NCI-H146 treated with DMSO at 0.1 percent for 48 hours (cell line): ENCODE measurements around the gene SLC48A1.

Source experiments
- DNase-seq: peaks from one replicate; lab custom pipeline; 2025; ENCODE audit not compliant: unreplicated experiment; lab: John Stamatoyannopoulos, UW

Gene SLC48A1

DNA sequence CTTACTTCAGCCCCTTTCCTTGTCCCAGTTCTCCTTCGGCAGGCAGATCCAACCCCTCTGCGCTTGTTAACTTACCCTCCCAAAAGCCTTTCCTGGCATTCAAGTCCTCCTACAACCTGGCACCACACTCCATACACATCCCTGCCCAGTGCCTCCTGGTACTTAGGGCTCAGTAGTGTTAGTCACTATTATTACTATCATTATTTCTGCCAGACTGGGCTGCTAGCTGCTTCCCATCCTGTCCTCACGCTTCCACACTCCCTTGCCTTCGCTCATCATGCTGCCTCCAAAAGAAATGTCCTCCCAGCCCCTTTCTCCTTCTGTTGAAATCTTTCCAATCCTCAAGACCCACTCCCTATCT, 48.3 kb downstream of the SLC48A1 start:
- no peak for DNase-seq

DNA sequence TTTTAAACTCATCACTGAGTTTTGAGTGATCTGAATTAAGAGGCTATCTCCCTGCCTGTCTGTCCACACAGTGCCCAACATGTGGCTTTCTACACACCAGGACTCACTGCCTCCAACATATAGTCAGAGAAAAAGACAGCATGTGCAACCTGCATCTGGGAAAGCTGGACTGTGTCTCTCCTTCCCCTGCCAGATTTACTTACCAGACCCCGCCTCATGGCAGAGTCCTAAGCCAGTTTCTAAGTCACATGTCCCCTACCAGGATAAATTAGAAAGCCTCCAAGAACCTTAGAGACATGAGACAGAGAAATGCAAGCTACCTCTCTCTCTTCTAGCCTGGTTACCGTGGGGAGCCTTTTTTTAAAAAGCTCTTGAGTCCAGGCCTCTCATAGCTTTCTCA, 49.4 kb downstream of the SLC48A1 start:
- DNase-seq = no peak

DNA sequence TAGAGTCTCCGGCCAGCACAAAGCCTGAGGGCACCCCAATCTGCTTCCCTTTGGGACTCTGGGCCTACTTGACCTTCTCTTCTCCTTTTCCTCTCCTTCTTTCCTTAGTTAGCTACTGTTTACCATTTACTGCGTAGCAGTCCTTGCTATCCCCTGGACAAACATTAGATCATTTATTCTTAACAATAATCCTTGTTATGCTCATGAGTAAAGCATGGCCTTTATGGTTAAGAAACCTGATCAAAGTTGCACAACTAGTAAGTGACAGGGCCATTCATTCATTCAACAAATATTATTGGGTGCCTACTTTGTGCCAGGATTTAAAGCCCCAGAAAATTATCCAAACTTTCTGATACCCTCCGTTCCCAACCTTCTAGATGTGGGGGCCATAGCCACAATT, 49.8 kb downstream of the SLC48A1 start:
- no peak for DNase-seq

DNA sequence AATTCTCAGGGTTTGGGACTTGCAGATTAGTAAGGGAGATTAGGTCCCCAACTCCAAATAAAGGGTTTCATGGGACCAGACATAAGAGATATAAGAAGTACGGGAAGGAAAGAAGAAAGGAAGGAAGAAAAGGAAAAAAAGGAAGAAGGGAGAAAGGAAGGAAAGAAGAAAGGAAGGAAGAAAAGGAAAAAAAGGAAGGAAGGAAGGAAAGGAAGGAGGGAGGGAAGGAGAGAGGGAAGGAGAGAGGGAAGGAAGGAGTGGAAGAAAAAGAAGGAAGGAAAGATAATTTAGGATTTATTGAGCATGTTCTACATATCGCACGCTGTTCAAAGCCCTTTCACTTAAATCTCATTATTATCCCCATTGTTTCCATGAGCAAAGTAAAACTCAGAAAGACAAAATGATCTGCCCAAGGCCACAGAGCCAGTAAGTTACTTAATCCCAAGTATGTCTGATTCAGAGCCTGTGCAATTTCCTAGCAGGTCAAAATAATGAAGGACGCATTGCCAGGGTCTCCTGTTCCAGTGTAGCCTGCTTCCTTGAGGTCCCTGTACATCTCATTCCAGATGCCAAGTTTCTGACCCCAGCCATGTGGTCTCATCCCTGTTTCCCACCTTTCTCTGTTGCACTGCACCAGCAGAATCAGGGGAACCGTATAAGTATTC, 50.5 kb downstream of the SLC48A1 start:
- no peak for DNase-seq

DNA sequence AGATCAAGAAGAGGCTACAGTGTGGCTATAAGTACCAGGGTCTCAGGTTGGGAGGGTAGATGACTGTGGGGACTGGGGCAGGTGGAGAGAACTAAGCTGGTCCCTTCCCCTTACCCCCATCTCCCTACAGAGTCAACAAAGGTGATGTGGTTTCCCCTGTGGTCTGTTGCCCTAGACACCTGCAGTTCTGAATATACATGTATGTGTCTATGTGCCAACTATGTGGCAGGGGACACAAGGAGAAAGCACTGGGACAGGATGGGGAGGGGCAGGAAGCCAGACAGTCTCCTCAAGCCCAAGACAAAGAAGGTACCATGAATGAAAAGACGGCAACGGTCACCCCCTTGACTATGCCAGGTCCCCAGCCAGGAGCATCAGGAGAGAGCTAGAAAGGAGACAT, 51.2 kb downstream of the SLC48A1 start:
- DNase-seq = no peak

DNA sequence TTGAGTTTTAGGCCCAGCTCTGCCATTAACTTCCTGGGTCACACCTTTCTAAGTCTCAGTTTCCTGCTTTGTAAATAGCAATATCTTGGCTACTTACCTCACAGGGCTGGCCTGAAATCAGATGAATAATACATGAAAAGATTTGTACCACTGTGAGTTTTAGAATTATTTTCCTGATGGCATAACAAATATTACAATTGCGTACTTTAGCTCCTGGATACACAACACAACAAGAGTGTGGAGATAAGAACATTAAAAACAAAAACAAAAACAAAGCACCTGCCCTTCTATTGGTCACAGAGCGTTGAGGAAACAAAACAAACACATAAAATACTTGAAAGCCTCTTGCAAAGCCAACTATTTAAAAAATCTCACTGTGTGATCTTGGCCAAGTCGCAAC, 51.6 kb downstream of the SLC48A1 start:
- DNase-seq = no peak

DNA sequence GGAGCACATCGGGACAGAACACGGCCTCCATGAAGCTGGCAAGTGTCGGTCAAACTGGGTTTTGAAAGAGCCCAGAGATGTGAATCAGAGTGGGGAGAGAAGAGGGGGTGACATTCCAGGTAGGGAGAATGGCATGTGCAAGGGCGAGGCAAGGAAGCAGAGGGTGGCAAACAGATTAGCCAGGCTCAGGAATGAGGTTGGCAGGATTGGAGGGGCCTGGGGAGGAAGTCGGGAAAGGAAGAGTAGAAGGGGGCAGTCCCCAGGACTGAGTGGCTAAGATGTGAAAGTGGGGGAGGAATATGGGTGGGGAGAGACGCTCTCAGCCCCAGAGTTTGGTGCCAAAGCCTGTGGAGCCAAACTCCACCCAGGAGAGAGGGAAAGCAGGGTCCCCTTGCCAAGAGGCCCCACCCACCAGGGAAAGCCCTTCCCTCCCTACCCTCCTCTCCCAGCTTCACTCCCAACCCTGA, 52.2 kb downstream of the SLC48A1 start:
- no peak for DNase-seq

DNA sequence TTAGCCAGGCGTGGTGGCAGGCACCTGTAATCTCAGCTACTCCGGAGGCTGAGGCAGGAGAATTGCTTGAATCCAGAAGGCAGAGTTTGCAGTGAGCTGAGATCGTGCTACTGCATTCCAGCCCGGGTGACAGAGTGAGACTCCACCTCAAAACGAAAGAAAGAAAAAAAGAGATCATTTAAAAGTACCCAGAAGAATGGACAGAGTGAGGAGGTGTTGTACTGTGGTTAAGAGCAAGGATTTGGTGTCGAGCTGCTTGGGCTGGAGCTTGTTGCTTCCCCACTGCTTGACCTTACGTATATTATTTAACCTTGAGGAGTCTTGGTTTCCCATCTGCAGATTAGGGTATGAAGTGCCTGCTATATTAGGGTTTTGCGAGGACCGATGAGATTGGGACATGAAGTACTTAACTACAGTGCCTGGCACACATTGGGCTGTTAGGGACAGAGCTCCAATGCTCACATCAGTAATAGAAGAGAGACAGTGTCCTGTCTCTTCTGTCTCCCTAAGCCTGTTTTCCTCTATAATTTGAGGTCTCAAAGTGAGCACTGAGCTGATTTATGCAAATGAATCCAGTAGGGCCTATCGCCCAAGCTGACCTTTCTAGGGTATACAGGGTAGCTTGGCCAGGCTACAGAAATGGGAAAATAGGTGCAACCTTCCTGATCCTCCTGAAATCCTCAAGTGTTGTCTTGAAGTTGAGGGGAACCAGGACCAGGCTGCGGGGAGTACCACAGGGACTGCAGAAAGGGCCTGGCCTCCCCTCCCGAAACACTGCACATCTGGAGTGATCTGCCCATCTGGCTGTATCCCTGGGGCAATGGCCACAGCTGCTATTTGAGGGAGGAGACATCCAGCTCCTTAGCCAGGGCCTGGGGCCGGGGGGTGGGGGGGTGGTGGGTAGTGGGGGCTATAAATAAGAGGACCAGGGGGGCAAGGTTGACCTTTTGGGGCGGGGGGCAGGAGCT, 55.3 kb downstream of the SLC48A1 start:
- DNase-seq = no peak

DNA sequence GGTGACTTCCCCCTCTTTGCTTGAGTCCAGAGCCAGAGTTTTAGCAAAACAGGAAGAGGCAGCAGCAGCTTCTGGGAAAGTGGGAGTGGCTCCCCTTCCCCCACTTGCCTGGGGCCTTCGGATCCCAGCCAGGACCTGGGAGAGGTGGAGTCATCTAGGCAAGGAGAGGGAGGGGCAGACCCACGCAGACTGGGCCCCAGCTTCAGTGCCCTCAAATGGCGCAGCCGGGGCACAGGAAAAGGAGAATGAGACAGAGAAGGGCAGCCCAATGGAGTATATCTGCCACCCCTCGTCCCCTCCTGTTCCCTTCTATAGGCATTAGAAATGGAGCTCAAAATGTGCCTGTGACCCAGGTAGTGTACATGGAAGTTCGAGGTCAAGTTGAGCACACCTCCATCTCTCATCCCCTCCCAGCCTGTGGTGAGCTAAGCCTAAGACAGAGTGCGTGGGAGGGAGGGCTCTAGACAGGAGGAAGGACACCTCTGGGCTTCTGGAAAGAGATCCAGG, 56.0 kb downstream of the SLC48A1 start:
- no peak for DNase-seq

DNA sequence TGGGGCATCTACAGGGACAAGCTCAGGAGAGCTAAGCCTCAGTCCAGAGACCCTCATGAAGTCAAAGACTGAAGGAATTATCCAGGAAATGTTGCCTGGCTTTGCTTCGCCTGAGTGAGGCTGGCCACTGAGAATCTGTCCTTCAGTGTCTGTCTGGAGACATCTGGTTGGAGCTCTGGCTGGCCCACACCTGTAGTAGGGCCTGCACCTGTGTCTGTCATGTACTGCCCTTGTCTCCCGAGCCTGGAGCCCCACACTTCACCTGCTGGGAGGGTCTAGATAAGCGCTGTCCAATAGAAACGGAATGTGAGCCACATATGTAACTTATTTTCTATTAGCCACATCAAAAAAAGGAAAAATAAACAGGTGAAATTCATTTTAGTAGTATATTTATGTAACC, 56.5 kb downstream of the SLC48A1 start:
- no peak for DNase-seq
